Muscle layer of duodenum (tissue), 2 donors: ENCODE results near the gene TBL1Y.

ENCODE experiments used
- H3K27ac ChIP-seq: one replicate; pipeline ENCODE4 v1.7.0; 2013; ENCODE audit warnings: mild to moderate bottlenecking, low read length
- H3K27me3 ChIP-seq: one replicate; pipeline ENCODE4 v1.7.0; 2013; ENCODE audit warnings: low read depth, mild to moderate bottlenecking, control low read depth, low read length
- H3K36me3 ChIP-seq, 2 donors: one replicate each; pipeline ENCODE4 v1.7.0; 2013; ENCODE audit warnings: low read length in 2 of 2, control low read depth in 1 of 2, mild to moderate bottlenecking in 1 of 2; ENCODE audit not compliant: insufficient read depth in 2 of 2, control insufficient read depth in 1 of 2
- H3K4me1 ChIP-seq, 2 donors: one replicate each; pipeline ENCODE4 v1.7.0; 2013; ENCODE audit warnings: low read length in 2 of 2, mild to moderate bottlenecking in 2 of 2, control low read depth in 1 of 2, moderate library complexity in 1 of 2; ENCODE audit not compliant: insufficient read depth in 2 of 2, control insufficient read depth in 1 of 2
- H3K4me3 ChIP-seq, 2 donors: one replicate each; pipeline ENCODE4 v1.7.0; 2013; ENCODE audit warnings: low read length in 2 of 2, low read depth in 1 of 2, mild to moderate bottlenecking in 1 of 2
- H3K9me3 ChIP-seq, 2 donors: one replicate each; pipeline ENCODE4 v1.7.0; 2013; ENCODE audit warnings: low read length in 2 of 2, control low read depth in 1 of 2, mild to moderate bottlenecking in 1 of 2; ENCODE audit not compliant: control insufficient read depth in 1 of 2
- donor health status: healthy.

Gene TBL1Y

GRCh38 chrY:6928265-6928664 is 17.8 kb downstream of the TBL1Y start:
- H3K4me1 ChIP-seq = no peaks in the 10 kb centered on the region
- H3K27ac ChIP-seq = no peak overlapping the region
- no peaks in the 10 kb centered on the region for H3K36me3 ChIP-seq
- H3K27me3 ChIP-seq = no peaks in the 10 kb centered on the region
- no peaks in the 10 kb centered on the region for H3K9me3 ChIP-seq
- H3K4me3 ChIP-seq = no peak overlapping the region

GRCh38 chrY:6929237-6929636 is 18.7 kb downstream of the TBL1Y start:
- Histone ChIP-seq H3K4me3 (no peak overlapping the region), H3K27me3 (no peaks in the 10 kb centered on the region), H3K36me3 (no peaks in the 10 kb centered on the region), H3K9me3 (no peaks in the 10 kb centered on the region), H3K27ac (no peak overlapping the region), H3K4me1 (no peaks in the 10 kb centered on the region)

- Histone ChIP-seq H3K9me3 (no peaks in the 10 kb centered on the region), H3K4me3 (no peak overlapping the region), H3K27me3 (no peaks in the 10 kb centered on the region), H3K27ac (no peak overlapping the region), H3K36me3 (no peaks in the 10 kb centered on the region), H3K4me1 (no peaks in the 10 kb centered on the region)
Measured at GRCh38 chrY:6931779-6932396, 21.4 kb downstream of the TBL1Y start.

DNA sequence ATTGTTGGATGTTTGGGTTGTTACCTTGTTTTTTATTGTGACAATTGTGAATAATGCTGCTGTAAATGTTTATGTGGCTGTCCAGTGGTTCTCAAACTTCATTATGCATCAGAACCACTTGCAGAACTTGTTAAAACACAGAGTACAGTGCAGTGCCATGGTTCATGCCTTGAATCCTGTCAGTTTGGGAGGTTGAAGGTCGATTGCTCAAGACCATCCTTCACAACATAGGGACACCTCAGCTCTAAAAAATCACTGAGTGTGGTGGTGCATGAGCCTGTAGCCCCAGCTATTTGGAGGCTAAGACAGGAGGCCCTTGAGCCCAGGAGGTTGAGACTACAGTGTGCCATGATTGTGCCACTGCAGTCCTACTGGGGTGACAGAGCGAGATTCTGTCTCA is 25.0 kb downstream of the TBL1Y start:
- H3K27me3 ChIP-seq = no peaks in the 10 kb centered on the region
- H3K9me3 ChIP-seq = no peaks in the 10 kb centered on the region
- no peak overlapping the region for H3K4me3 ChIP-seq
- H3K36me3 ChIP-seq = no peaks in the 10 kb centered on the region
- no peaks in the 10 kb centered on the region for H3K4me1 ChIP-seq
- H3K27ac ChIP-seq = no peak overlapping the region

GRCh38 chrY:6947695-6948094 is 37.2 kb downstream of the TBL1Y start:
- no peaks in the 10 kb centered on the region for H3K27me3 ChIP-seq
- H3K36me3 ChIP-seq = no peaks in the 10 kb centered on the region
- no peak overlapping the region for H3K4me3 ChIP-seq
- no peaks in the 10 kb centered on the region for H3K4me1 ChIP-seq
- H3K27ac ChIP-seq = no peak overlapping the region
- no peaks in the 10 kb centered on the region for H3K9me3 ChIP-seq

DNA sequence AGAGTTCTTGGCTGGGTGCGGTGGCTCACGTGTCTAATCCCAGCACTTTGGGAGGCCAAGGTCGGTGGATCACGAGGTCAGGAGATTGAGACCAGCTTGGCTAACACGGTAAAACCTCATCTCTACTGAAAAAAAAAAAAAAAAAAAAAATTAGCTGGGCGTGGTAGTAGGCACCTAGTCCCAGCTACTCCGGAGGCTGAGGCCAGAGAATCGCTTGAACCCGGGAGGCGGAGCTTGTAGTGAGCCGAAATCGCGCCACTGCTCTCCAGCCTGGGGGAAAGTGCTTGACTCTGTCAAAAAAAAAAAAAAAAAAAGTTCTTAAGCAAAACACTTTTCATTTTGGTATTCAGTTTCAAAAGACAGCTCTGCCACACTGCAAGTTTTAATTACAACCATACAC is 37.9 kb downstream of the TBL1Y start:
- Histone ChIP-seq H3K4me1 (no peaks in the 10 kb centered on the region), H3K27me3 (no peaks in the 10 kb centered on the region), H3K36me3 (no peaks in the 10 kb centered on the region), H3K9me3 (no peaks in the 10 kb centered on the region), H3K4me3 (no peak overlapping the region), H3K27ac (no peak overlapping the region)

- no peak overlapping the region for H3K4me3 ChIP-seq
- H3K9me3 ChIP-seq = no peaks in the 10 kb centered on the region
- H3K27me3 ChIP-seq = no peaks in the 10 kb centered on the region
- no peaks in the 10 kb centered on the region for H3K36me3 ChIP-seq
- no peak overlapping the region for H3K27ac ChIP-seq
- no peaks in the 10 kb centered on the region for H3K4me1 ChIP-seq
Measured at GRCh38 chrY:6949947-6950346, 39.5 kb downstream of the TBL1Y start.

DNA sequence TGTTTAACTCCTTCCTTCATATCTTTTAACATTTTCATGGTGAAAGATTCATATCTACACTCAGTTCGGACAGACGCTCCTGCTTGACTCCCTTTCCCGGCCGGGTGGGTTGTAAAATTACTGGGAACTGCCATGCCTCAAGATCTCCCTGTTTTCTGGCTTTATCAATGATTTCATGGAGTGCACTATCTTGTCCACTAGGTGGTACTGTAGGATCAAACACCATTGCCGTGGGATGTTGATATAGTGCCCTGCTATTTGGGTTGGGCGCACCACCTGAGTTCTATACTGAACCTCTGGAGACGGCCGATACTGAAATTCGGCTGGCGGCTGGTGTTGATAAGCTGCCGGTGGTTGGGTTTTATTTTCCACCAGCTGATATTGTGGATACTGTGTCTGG is 54.2 kb downstream of the TBL1Y start:
- no peaks in the 10 kb centered on the region for H3K27me3 ChIP-seq
- H3K4me3 ChIP-seq = no peak overlapping the region
- no peak overlapping the region for H3K27ac ChIP-seq
- H3K9me3 ChIP-seq = no peaks in the 10 kb centered on the region
- no peaks in the 10 kb centered on the region for H3K4me1 ChIP-seq
- no peaks in the 10 kb centered on the region for H3K36me3 ChIP-seq

GRCh38 chrY:6966521-6966920 is 56.0 kb downstream of the TBL1Y start:
- Histone ChIP-seq H3K27me3 (no peaks in the 10 kb centered on the region), H3K36me3 (no peaks in the 10 kb centered on the region), H3K27ac (no peak overlapping the region), H3K4me3 (no peak overlapping the region), H3K9me3 (no peaks in the 10 kb centered on the region), H3K4me1 (no peaks in the 10 kb centered on the region)

- Histone ChIP-seq H3K4me1 (no peaks in the 10 kb centered on the region), H3K27me3 (no peaks in the 10 kb centered on the region), H3K9me3 (no peaks in the 10 kb centered on the region), H3K36me3 (no peaks in the 10 kb centered on the region), H3K27ac (no peak overlapping the region), H3K4me3 (no peak overlapping the region)
Measured at GRCh38 chrY:6967736-6968135, 57.2 kb downstream of the TBL1Y start.

GRCh38 chrY:6968191-6968590 is 57.7 kb downstream of the TBL1Y start:
- Histone ChIP-seq H3K27ac (no peak overlapping the region), H3K27me3 (no peaks in the 10 kb centered on the region), H3K9me3 (no peaks in the 10 kb centered on the region), H3K36me3 (no peaks in the 10 kb centered on the region), H3K4me3 (no peak overlapping the region), H3K4me1 (no peaks in the 10 kb centered on the region)

DNA sequence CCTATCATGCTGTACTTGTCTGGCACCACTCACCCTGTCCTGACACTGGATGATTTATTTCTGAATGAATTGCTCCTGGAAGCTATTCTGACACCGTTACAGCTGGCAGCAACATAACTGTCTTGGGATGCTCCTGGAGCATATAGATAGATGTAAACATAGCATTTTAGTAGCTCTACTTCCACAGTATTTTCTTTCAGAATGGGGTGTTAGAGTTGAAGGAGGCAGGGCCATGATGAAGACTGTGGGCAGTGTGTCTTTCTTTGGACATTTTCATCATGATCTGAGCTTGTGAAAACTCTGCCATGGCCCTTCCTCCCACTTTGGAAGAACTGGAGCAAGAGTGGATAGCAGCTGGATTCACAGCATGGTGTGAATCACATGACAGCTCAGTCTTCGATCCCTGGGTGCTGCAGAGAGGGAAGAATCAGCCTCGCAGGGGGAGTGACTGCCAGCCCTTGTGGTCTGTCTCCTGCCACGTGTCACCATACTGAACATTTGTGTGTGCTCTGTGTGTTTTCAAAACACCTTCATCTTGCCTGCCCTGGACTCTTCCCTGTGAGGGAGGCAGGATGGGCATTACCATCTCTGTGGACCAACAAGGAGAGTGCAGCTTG is 61.9 kb downstream of the TBL1Y start:
- Histone ChIP-seq H3K27me3 (no peaks in the 10 kb centered on the region), H3K9me3 (no peaks in the 10 kb centered on the region), H3K4me1 (no peaks in the 10 kb centered on the region), H3K36me3 (no peaks in the 10 kb centered on the region), H3K4me3 (no peak overlapping the region), H3K27ac (no peak overlapping the region)
